WTC11 (cell line): Measurements from ENCODE around the gene CHRNE. TPM values are rescaled to one million over a fixed set of nuclear protein-coding genes. Genes with fewer than 3 reads are reported as not detected.

Experiments used
- ATAC-seq: fragments of 200-7000 bp; cut with Tn5 transposase; 2 replicates; pipeline ENCODE4 v1.10.0; 2021; ENCODE audit warnings: mild to moderate bottlenecking, moderate library complexity
- CTCF ChIA-PET: fragments of 300-600 bp; sonication (Branson Sonifier 250); formaldehyde crosslinking; loops from one replicate; lab custom pipeline; 2021; ENCODE audit warnings: antibody characterized with exemption; lab: Charles Lee
- POLR2A ChIA-PET: fragments of 350-600 bp; sonication (Branson Sonifier 250); formaldehyde crosslinking; loops from one replicate; lab custom pipeline; 2021; ENCODE audit warnings: antibody characterized with exemption; lab: Charles Lee
- DNase-seq: peaks from one replicate; pipeline ENCODE4 v3.0.0; 2021; ENCODE audit warnings: low spot score
- H3K27ac Mint-ChIP-seq: 2 replicates; pipeline ENCODE4 v1.8.0; 2021; ENCODE audit warnings: mixed read lengths
- H3K27me3 Mint-ChIP-seq: 2 replicates; pipeline ENCODE4 v1.8.0; 2021; ENCODE audit warnings: low read depth, mild to moderate bottlenecking, moderate library complexity, mixed read lengths
- H3K36me3 Mint-ChIP-seq: 2 replicates; pipeline ENCODE4 v1.8.0; 2021; ENCODE audit warnings: mixed read lengths
- H3K4me1 Mint-ChIP-seq: 2 replicates; pipeline ENCODE4 v1.8.0; 2022; ENCODE audit warnings: mixed read lengths
- H3K4me3 Mint-ChIP-seq: 2 replicates; pipeline ENCODE4 v1.8.0; 2021; ENCODE audit warnings: mild to moderate bottlenecking, moderate library complexity, mixed read lengths
- H3K9me3 Mint-ChIP-seq: 2 replicates; pipeline ENCODE4 v1.8.0; 2021; ENCODE audit warnings: mixed read lengths
- ARID4B ChIP-seq: sonication (generic); formaldehyde crosslinking; IDR thresholded peaks from 2 replicates; pipeline ENCODE4 v1.8.0; 2023; ENCODE audit warnings: missing genetic modification reagents, mild to moderate bottlenecking, borderline replicate concordance
- CREB1 ChIP-seq: sonication (generic); formaldehyde crosslinking; IDR thresholded peaks from 2 replicates; pipeline ENCODE4 v1.8.0; 2023; ENCODE audit warnings: mild to moderate bottlenecking, missing genetic modification reagents
- CTCF ChIP-seq: fragments of 200-600 bp; IDR thresholded peaks from 2 replicates; pipeline ENCODE4 v1.8.0; 2022; ENCODE audit warnings: antibody characterized with exemption
- GRHL2 ChIP-seq: fragments of 250-450 bp; sonication (Bioruptor Pico); IDR thresholded peaks from 2 replicates; pipeline ENCODE4 v1.8.0; 2022; ENCODE audit warnings: mild to moderate bottlenecking, moderate library complexity; ENCODE audit not compliant: insufficient replicate concordance, severe bottlenecking
- HMGXB4 ChIP-seq: sonication (generic); formaldehyde crosslinking; IDR thresholded peaks from 2 replicates; pipeline ENCODE4 v1.8.1; 2023; ENCODE audit warnings: mild to moderate bottlenecking, moderate library complexity, missing genetic modification reagents
- IRF2 ChIP-seq: sonication (generic); formaldehyde crosslinking; IDR thresholded peaks from 2 replicates; pipeline ENCODE4 v1.8.0; 2022; ENCODE audit warnings: low read depth, missing genetic modification reagents, borderline replicate concordance
- MXD4 ChIP-seq: fragments of 250-450 bp; sonication (Bioruptor Pico); IDR thresholded peaks from 2 replicates; pipeline ENCODE4 v1.8.0; 2021; ENCODE audit warnings: mild to moderate bottlenecking, moderate library complexity, borderline replicate concordance
- NFYB ChIP-seq: sonication (generic); formaldehyde crosslinking; conservative IDR thresholded peaks from 2 replicates; pipeline ENCODE4 v1.8.0; 2022; ENCODE audit warnings: low read depth, missing genetic modification reagents
- SOX15 ChIP-seq: fragments of 250-450 bp; sonication (Bioruptor Pico); IDR thresholded peaks from 2 replicates; pipeline ENCODE4 v1.9.0; 2021; ENCODE audit warnings: mild to moderate bottlenecking
- TEAD1 ChIP-seq: sonication (generic); formaldehyde crosslinking; IDR thresholded peaks from 2 replicates; pipeline ENCODE4 v1.8.0; 2022; ENCODE audit warnings: mild to moderate bottlenecking, missing genetic modification reagents
- USF2 ChIP-seq: sonication (generic); formaldehyde crosslinking; IDR thresholded peaks from 2 replicates; pipeline ENCODE4 v1.8.1; 2023; ENCODE audit warnings: mild to moderate bottlenecking, missing genetic modification reagents, moderate library complexity
- ZBTB21 ChIP-seq: sonication (generic); formaldehyde crosslinking; IDR thresholded peaks from 2 replicates; pipeline ENCODE4 v1.8.1; 2023; ENCODE audit warnings: mild to moderate bottlenecking, missing genetic modification reagents, borderline replicate concordance
- ZNF232 ChIP-seq: sonication (generic); formaldehyde crosslinking; IDR thresholded peaks from 2 replicates; pipeline ENCODE4 v1.8.0; 2022; ENCODE audit warnings: mild to moderate bottlenecking, missing genetic modification reagents
- ZNF281 ChIP-seq: sonication (generic); formaldehyde crosslinking; IDR thresholded peaks from 2 replicates; pipeline ENCODE4 v1.8.0; 2023; ENCODE audit warnings: mild to moderate bottlenecking, missing genetic modification reagents
- ZNF532 ChIP-seq: fragments of 250-450 bp; sonication (Bioruptor Pico); IDR thresholded peaks from 2 replicates; pipeline ENCODE4 v1.9.0; 2021; ENCODE audit warnings: mild to moderate bottlenecking, borderline replicate concordance
- ZNF671 ChIP-seq: fragments of 250-450 bp; sonication (Bioruptor Pico); IDR thresholded peaks from 2 replicates; pipeline ENCODE4 v1.8.0; 2021; ENCODE audit warnings: mild to moderate bottlenecking
- total RNA-seq: library from RNA; stranded (reverse); gene quantifications from 3 replicates; pipeline ENCODE4 v1.2.3, GENCODE V29; 2021

Gene CHRNE
- total RNA-seq, 1 experiment from 2014 or later, result 0.70 TPM

GRCh38 chr17:4850246-4850645, 52.7 kb downstream of the CHRNE start (continued):
- TF ChIP-seq ARID4B (CRISPR knock-in tag), result no peak
- no peak for TF ChIP-seq HMGXB4
- no peak for TF ChIP-seq TEAD1
- TF ChIP-seq, all 79 proteins: peak for 0

- Mint-ChIP-seq H3K4me1 (peaks cover 62% of the 10 kb centered on the region), H3K27ac (peak overlapping the region; percentile 87)
Observed at GRCh38 chr17:4849011-4849536, 53.8 kb downstream of the CHRNE start.

More at GRCh38 chr17:4849011-4849536, 53.8 kb downstream of the CHRNE start:
- Mint-ChIP-seq H3K27me3 (no peaks in the 10 kb centered on the region), H3K4me3 (0 out of 2 replicates have a peak overlapping the region, but pooled peaks have one; percentile 10), H3K9me3 (no peaks in the 10 kb centered on the region), H3K36me3 (no peaks in the 10 kb centered on the region)
- DNase-seq, result no peak
- TF ChIP-seq ZNF281 (no peak), CREB1 (CRISPR knock-in tag) (no peak), GRHL2 (CRISPR knock-in tag) (no peak), ZBTB21 (CRISPR knock-in tag) (no peak), ZNF232 (no peak), MXD4 (CRISPR knock-in tag) (no peak), USF2 (CRISPR knock-in tag) (no peak), IRF2 (CRISPR knock-in tag) (no peak), ZNF532 (CRISPR knock-in tag) (no peak), ZNF671 (CRISPR knock-in tag) (no peak), NFYB (no peak), CTCF (no peak), SOX15 (CRISPR knock-in tag) (no peak)
- ATAC-seq, result peak; percentile 69
- POLR2A ChIA-PET, result no interaction called here
- CTCF ChIA-PET, result interaction anchor here (1.1 to 2.9 kb wide), 3 partner anchors 9 to 132 kb away, joined by 4 to 11 read pairs (median 4); no protein-coding TSS in a partner anchor
